HPDE6-E6E7 (cell line): Measurements from ENCODE around the gene XKR7.
"Not testable (repeated sequence)": the region's sequence is repeated elsewhere in the genome, so short reads cannot be mapped to it uniquely, and the experiment has no call there.

Experiments
- DNase-seq: peaks from one replicate; pipeline ENCODE4 v3.0.0; 2011; ENCODE audit warnings: missing footprints; ENCODE audit errors: extremely low spot score

XKR7 gene, protein sequence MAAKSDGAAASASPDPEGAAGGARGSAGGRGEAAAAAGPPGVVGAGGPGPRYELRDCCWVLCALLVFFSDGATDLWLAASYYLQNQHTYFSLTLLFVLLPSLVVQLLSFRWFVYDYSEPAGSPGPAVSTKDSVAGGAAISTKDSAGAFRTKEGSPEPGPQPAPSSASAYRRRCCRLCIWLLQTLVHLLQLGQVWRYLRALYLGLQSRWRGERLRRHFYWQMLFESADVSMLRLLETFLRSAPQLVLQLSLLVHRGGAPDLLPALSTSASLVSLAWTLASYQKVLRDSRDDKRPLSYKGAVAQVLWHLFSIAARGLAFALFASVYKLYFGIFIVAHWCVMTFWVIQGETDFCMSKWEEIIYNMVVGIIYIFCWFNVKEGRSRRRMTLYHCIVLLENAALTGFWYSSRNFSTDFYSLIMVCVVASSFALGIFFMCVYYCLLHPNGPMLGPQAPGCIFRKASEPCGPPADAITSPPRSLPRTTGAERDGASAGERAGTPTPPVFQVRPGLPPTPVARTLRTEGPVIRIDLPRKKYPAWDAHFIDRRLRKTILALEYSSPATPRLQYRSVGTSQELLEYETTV

DNA sequence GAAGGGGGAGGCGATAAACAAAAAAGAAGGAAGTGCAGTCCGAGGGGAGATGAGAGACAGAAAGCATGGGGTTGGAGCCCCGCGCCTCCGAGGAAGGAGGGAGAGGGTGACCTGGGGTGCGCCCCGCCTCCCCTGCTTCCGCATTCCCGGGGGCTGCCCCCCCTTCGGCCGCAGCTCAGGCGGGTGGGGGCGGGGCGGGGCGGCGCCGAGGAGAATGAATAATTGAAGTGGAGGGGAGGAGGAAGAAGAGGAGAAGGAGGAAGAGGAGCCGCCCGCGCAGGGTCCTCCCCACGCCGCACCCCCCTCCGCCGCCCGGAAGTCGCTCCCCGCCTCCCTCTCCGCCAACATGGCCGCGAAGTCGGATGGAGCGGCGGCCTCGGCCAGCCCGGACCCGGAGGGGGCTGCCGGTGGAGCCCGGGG is at the start of gene XKR7:
TSS of gene XKR7 (plus strand) at position 322 of the 420 bp plus-strand sequence. CDS start at position 347, 25 bp downstream.
- DNase-seq, result no peak

GRCh38 chr20:31918466-31919105 is 49.4 kb upstream of the XKR7 start:
- DNase-seq, result no peak

DNA sequence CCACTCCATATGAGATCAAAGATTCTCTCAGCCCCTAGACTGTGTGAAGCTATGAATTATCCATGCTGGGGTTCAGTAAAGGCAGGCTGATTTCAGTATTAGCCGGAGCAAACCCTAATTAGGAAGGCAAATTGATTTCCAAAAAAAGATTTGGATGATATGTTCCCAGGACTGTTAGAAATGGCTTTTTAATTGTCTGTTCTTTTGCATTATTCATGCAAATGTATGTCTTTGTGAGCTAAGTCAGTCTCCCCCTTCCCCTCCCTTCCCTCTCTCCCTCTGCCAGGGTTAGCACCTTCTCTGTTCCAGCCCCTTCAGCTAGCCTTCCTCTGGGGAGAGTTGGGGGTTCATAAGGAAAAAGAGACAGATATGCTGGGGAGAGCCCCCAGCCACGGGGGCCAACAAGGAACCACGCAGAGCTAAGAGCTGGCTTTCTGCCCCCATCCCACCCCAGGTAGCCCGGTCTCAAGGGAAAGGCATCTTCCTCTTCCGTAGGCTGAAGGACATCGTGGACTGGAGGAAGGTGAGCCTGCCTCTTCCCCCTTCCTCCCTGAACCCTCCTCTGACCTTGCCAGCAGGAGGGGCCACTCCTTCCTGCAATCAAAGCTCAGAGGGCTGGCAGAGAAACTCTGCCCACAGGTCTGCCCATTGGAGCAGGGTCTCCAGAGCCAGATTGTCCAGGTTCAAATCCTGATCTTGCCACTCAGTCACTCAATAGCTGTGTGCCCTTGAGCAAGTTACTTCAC is 48.4 kb upstream of the XKR7 start:
- DNase-seq, result no peak

GRCh38 chr20:31920275-31920855 is 47.6 kb upstream of the XKR7 start:
- DNase-seq, result no peak

DNA sequence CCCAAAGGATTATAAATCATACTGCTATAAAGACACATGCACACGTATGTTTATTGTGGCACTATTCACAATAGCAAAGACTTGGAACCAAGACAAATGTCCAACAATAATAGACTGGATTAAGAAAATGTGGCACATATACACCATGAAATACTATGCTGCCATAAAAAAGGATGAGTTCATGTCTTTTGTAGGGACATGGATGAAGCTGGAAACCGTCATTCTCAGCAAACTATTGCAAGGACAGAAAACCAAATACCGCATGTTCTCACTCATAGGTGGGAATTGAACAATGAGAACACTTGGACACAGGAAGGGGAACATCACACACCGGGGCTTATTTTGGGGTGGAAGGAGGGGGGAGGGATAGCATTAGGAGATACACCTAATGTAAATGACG is 46.5 kb upstream of the XKR7 start:
- DNase-seq, result not testable (repeated sequence)

GRCh38 chr20:31922181-31922580 is 45.8 kb upstream of the XKR7 start:
- DNase-seq, result no peak

DNA sequence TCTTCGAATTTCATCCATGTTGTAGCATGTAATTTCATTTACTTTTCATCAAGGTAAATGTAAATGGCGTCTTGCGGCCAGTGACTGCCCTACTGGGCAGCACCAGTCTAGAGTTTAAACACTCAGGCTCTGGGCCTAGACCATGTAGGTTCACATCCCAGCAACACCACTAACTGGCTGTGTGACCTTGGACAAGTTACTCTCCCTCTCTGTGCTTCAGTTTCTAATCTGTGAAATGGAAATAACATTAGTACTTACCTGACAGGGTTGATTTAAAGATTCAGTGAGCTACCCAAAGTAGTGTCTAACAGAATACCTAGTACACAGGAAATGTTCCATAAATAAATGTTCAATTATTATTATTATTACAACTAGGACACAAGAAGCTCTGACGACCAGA is 45.4 kb upstream of the XKR7 start:
- DNase-seq, result no peak

- DNase-seq, result no peak
Measured at GRCh38 chr20:31923388-31924331, 44.3 kb upstream of the XKR7 start.

GRCh38 chr20:31924561-31924960 is 43.4 kb upstream of the XKR7 start:
- DNase-seq, result no peak

DNA sequence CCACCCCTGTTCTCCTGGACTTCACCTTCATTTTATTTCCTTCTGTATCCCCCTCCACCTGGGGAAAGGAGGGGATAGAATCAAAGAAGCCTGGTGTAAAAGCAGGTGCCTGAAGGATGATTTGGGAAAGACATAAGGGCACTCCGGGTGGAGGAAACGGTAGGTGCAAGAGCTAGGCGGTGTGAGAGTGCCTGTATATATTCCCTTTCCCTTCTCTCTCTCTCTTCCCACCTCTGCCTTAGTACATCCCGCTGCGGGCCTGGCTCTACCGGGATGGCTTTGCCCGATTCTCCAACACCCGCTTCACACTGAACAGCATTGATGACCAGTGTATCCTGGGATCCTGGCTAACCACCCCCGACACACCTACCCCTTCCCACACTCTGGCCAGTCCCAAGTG is 42.3 kb upstream of the XKR7 start:
- DNase-seq, result no peak

DNA sequence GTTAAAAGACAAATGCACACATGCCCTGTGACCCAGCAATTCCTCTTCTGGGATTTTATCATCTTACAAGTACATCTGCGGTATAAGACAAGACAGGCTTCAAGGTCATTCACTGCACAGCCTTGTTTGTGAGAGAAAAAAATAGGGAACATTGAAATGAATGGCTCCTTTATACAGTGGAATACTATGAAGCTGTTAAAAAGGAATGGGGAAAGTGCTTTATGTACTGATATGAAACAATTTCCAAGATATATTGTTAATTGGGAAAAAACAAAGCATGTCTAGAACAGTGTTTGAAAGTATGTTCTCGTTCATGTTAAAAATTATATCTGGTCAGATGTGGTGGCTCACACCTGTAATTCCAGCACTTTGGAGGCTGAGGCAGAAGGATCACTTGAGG is 41.5 kb upstream of the XKR7 start:
- no peak for DNase-seq

DNA sequence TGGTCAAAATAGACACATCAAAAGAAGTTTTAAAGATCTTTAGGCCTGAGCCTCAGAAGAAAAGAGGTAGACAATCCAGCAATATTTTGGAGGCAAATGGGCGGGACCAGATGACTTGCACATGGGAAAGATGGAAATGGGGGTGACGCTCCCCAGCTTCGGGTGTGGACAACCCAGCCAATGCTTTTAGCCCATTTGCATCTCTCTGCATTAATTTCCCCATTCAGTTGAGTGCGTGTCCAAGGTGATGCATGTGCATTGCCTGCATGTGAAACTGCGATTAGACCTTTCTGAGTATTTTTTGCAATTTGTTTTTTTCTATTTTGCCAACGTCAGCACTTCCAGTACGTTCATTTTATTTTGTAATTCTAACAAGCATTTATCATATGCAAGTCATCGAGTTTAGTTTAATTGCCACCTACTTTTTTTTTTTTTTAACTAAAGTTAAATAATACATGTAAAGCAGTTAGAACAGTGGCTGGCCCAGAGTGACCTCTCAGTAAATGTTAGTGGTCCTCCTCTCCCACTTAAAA is 40.3 kb upstream of the XKR7 start:
- DNase-seq, result no peak

DNA sequence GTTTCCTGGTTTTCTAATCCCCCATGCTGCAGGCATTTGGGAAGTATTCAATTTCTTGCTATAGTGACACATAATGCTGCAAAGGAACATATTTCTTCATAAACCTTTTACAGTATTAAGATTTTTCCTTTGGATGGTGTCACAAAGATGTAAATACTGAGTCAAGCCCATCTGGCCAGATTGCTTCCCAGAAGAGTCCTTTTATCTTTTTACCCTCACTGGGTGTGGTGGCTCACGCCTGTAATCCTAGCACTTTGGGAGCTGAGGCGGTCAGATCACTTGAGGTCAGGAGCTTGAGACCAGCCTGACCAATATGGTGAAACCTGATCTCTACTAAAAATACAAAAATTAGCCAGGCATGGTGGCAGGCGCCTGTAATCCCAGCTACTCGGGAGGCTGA is 38.3 kb upstream of the XKR7 start:
- not testable (repeated sequence) for DNase-seq

GRCh38 chr20:31930779-31931178 is 37.2 kb upstream of the XKR7 start:
- DNase-seq, result no peak

DNA sequence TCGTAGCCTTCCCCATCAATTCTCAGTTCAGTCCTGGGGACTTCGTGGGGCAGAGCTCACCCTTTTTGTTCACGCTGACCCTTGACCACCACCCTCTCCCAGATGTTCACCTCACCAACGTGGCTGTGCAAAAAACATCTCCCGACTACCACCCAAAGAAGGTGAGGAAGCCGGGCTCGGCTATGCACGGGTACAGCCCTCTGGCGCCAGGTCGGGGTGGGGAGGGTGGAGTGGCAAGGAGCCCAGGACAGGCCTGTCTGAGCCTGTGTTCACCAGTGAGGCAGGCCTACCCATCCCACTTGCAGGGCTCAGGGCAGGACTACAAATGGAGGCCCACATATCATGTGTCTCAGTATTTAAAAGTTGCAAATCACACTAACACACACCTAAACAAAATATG is 34.3 kb upstream of the XKR7 start:
- peak; percentile 51 for DNase-seq

GRCh38 chr20:31934491-31934890 is 33.5 kb upstream of the XKR7 start:
- no peak for DNase-seq

GRCh38 chr20:31934968-31935764 is 32.8 kb upstream of the XKR7 start:
- no peak for DNase-seq

GRCh38 chr20:31936420-31936819 is 31.5 kb upstream of the XKR7 start:
- no peak for DNase-seq

GRCh38 chr20:31937820-31938219 is 30.1 kb upstream of the XKR7 start:
- DNase-seq, result no peak

- no peak for DNase-seq
Measured at GRCh38 chr20:31939661-31940060, 28.3 kb upstream of the XKR7 start.
